Hematopoietic multipotent progenitor cell (in vitro differentiated cells): Measurements from ENCODE around the gene ITGA8. TPM values are rescaled to one million over a fixed set of nuclear protein-coding genes. Genes with fewer than 3 reads are reported as not detected.
"Not testable (repeated sequence)": the region's sequence is repeated elsewhere in the genome, so short reads cannot be mapped to it uniquely, and the experiment has no call there.

Experiments used
- DNase-seq, 3 donors: peaks; one replicate each; pipeline ENCODE4 v3.0.0-alpha.2; 2011 to 2015; ENCODE audit warnings: low read depth in 2 of 3, low spot score in 2 of 3
- total RNA-seq: library from RNA; depleted of rRNA; stranded (reverse); fragments of >200 nt; gene quantifications from one replicate; pipeline ENCODE4 v1.2.3, GENCODE V29; 2012

The ITGA8 gene
- total RNA-seq, 1 donor: not detected

DNA sequence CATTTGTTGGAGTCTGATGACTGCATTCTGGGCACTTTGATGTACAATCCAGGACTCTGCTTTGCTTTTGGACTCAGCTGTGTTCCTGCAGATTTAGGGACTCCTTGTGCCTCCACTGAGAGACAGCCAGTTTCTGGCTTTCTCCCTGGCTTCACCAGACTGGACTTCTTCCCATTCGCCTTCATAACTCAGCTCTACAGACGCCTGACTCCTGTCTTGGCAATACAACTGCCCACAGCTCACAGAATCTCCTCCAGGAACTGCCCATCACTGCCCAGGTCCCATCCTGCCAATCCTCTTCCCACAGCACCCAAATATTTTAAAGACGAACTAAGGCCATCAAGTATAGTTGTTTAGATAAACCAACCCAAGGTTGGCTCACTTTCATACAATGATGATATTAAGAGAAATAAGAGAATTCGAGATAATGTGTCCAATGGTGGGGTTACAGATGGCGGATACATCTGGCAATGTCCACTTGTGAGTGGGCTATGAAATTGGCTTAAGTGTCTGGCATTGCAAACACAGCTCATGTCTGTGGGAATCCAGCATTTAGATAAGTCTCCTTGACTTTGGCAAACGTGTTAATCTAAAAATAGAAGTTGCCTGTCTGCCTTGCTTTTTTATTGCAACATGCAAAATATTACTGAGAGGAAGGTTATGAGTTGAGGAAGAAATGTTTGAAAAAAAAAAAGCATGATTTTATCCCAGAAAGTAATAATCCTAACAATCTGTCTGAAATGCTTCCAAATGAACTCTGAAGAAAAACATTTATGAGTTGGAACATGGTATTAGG, 95.1 kb downstream of the ITGA8 start:
- DNase-seq: no peak

DNA sequence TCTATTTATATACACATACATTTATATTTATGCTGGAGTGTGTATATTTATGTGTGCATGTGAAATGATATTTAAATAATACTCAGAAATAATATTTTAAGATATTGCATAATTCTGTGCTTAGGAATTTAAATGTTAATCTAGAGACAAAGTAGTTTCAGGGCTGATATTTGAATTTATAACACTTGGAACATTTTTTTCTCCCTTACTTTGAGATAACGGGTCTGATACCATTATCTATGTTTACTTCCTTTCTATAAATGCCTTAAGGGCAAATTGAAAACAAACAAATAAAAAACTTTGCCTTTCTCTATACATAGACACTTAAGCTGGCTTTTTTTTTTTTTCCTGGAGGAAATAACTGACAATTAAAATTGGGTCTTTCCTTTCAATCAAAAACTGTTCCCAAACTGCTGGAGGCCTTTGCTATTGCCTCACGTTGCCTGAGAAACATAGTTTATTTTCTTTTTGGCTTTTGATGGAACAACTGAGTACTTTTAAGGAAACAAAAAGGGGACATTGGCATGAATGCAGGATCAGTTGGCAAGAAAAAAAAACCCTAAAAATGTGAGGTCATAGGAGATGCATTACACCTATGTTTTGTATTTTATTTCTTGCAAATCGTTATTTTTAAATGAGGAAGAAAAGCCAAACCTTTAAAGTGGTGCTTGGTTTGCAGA, 98.7 kb downstream of the ITGA8 start:
- DNase-seq: no peak

DNA sequence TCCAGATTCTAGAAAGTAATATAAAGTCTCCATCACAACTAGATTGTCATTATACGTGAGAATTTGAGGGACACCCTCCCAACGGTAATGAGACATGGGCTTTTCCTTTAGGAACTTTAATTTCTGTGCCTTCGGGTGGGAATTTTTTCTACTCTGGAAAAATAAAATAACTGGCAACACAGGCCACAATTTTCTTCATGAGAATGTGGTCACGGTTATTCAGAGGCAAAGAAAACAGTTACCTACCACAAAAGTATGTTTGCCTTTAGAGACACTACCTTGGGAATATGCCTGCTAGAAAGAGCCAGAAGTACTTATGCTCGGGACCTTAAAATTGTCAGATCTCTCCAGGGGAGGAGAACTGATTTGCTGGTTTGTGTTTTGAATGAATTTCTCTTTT, 99.4 kb downstream of the ITGA8 start:
- no peak for DNase-seq

- no peak for DNase-seq
Observed at GRCh38 chr10:15609246-15609645, 110.5 kb downstream of the ITGA8 start.

DNA sequence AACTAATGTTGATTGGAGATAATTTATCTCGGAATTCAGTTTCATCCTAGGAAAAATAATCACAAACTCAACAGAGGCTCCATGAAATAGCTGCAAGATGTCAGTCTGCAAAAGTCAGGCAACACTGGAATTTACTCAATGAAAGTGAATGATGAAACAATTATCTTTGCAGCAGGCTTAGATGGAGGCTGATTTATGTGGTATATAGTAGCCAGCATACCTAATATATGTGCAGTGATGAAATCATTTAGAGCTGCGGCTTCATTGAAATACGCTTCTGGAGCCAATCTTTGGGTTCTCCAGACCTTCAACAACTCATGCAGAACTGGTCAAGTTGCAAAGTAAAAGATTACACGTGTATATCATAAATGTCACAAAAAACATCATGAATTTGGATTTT, 113.3 kb downstream of the ITGA8 start:
- no peak for DNase-seq

GRCh38 chr10:15605740-15606369, 113.9 kb downstream of the ITGA8 start:
- DNase-seq: no peak

DNA sequence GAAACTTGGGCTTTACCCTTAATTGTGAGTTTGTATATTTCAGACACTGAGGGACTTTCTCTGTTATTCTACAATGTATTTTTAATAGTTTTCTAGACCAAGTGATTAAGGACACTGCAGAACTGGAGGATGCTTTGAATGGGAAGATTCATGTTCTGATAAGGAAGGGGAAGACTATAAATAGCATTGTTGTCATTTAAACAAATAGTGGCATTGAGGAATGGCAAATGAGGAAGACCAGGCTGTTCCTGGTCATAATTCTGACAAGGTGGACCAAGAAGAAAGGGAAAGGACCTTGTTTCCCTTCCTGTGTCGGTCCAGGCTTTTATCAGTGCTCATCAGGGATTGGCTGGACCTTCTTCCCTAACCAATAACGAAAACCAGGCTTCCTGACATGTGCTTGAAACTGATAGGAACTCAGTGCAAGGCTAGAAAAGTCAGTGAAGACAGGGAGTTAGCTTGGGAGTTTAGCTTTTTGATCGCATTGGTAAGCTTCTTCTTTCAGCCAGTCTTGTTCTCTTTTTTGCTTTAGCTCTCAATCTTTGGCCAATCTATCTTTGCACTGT, 116.2 kb downstream of the ITGA8 start:
- DNase-seq: no peak

GRCh38 chr10:15601819-15602218, 117.9 kb downstream of the ITGA8 start:
- DNase-seq: no peak

DNA sequence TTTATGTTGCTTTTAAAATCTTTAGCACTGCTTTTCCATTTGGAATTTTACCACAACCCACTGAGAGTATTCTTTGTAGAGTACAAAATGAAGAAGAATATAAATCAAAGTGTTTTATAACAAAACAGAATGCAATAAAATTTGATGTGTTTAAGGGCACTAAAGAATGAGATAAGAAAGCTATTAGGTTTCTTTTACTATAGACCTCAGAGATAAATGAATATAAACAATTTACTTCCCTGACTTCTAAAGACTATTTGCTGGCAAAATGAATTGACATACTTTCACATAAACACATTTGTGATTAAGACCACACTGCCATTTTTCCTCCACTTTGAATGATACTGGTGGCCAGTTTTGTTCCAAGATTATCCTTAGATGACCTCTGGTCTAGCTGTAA, 124.5 kb downstream of the ITGA8 start:
- DNase-seq: no peak

- DNase-seq: no peak
Observed at GRCh38 chr10:15591937-15592336, 127.8 kb downstream of the ITGA8 start.

DNA sequence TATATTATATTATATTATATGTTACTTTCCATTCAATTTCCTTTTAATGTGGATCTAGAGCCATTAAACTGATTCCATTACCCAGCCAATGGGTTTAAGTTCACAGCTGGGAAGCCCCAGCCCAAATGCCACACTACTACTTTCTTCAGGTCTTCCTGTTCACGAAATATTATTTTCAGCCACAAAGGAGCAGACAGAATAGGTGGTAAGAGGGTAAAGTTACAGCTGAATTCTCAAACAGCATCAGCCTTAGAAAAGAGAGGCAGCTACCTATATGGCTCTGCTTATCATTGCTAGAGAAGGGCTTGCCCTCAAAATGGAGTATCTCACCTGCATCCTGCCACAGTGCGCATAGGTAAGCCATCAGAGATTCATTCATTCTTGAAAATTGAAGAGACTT, 128.3 kb downstream of the ITGA8 start:
- DNase-seq: no peak

GRCh38 chr10:15588635-15589508, 130.8 kb downstream of the ITGA8 start:
- DNase-seq: no peak

DNA sequence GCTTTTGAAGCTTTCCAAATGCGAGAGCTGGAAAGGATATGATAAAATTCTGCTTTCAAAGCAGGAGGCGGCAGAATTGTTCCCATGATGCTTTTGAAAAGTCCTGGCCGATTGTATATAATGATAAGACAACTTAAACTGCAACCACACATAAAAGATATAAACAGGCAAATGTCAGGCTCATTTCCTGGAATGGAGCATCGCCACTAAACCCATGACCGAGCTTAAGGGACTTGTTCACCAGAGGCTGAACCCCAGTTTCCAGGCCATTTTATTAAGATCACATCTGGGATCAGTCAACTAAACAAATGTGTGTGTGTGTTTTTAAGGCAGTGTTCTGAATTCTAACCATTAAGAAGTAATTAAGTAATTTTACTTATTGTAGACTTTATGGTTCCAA, 131.6 kb downstream of the ITGA8 start:
- no peak for DNase-seq

- DNase-seq: no peak
Observed at GRCh38 chr10:15587271-15587670, 132.5 kb downstream of the ITGA8 start.

DNA sequence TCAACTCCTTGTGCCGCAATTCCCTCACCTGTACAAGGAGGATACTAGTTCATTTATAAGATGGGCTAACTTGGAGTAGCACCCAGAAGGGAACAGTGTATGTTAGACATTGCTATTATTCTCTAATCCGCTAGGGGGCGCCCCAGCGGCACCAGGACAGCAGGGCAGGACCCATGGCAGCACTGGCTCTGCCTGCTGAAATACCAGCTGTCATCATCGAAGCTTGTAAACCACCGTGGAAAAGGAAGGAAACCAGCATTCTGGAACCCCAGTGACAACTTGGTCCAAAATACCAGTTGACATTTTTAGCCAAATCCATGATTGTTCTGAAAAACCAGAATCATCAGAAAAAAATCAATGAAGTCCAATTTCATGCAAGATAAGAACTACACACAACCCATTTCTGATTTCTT, 134.4 kb downstream of the ITGA8 start:
- DNase-seq: peak in 2 of 3 donors; percentile 16 to 40

- DNase-seq: not testable (repeated sequence)
Observed at GRCh38 chr10:15582972-15583371, 136.8 kb downstream of the ITGA8 start.

- DNase-seq: no peak
Observed at GRCh38 chr10:15579605-15580004, 140.1 kb downstream of the ITGA8 start.

DNA sequence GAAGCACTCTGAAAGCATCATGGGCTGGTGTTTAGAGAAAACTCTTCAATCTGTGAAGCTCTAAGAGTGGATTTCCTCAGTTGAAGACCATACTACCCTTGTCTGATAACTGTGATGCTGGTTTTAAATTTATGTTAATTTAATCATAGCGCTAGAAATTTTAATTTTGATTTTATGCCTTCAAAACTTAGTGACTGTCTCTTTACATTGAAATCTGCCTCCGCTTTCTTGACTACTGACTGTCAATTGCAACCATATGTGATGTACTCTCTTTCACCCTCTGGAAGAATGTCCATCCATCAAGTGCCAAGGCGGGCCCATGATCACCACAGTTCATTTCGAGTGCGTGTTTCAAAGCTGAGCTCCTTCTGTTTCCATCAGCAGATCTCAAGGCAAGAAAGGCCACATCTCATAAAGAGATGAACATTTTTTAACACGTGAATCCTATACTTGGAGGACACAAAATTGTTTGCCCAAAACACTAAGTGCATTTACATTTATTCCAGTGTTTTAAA, 147.1 kb downstream of the ITGA8 start:
- no peak for DNase-seq

GRCh38 chr10:15571575-15571974, 148.1 kb downstream of the ITGA8 start:
- DNase-seq: no peak

DNA sequence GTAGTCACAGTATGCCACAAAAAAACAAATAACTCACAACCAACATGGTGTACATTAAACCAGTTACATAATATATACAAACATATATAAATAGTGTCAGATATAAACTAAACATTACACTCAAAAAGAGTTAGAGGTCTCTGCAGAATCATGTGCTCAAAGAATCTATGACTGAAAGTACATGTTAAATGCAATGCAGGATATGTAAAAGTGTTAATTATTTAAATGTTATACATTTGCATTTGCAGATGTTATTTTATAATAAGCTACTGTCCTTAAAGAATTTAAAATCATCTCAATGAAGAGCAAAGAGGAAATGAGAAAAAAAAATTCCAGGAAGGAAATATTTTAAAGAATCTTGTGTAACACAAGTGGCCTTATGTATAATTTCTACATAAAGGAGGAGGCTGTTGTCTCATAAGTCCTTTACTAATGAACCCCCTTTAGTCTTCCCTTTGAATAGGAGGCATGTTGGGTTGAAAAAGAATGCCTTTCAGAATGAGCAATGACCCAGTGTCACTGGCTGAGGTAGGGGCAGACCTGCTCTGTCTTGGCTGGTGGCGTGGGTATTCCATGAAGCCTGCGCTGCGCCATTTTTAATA, 148.9 kb downstream of the ITGA8 start:
- DNase-seq: no peak
